ENCODE data around the gene PAX4.
A peak's percentile ranks its signal among the peaks of the same experiment; 100 is the strongest.

Gene PAX4

DNA sequence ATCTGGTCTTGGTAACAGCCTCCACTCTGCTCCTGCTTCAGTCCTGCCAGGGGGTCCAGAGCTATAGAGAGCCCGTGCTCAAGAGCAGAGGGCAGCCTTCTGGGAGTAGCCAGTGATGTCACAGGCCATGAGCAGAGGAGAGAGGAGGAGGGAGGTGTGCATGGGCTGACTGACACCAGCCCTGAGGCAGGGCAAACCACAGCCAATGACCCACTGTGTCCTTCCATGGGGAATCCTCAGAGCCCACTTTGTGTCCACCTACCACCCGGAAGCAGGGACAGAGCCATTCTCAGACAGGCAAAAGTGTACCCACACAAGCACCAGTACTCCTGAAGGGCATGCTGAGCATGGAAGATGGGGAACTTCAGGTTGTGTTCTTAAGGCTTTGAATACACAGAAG, at the start of gene PAX4:
TSS of gene PAX4 (minus strand) at position 101 of the 400 bp plus-strand sequence. CDS start 2,214 bp downstream, outside the sequence.
- DNase-seq (ENCODE audit: low spot score), result no peak

- no peak for DNase-seq (ENCODE audit: low spot score)
These were observed 49.2 kb upstream of the PAX4 start for GRCh38 chr7:127667017-127667670.

DNA sequence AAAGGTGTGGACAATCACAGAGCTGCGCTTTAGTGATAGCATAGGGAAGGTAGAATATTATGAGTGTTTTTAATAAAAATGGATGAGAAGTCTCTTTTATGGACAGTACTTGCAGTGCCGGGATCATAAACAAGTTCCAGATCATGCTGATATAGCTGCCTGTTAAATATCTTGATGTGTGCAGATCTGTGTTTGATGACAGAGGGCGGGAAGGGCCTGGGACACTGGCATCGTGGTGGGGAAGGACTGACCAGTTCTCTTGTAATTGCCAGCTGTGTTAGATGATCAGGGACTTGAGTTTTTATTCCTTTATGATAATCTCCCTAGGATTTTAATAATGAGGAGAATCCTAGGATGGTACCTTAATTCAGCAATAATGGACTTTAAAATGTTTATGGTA, 48.7 kb upstream of the PAX4 start:
- DNase-seq (ENCODE audit: low spot score), result no peak

DNA sequence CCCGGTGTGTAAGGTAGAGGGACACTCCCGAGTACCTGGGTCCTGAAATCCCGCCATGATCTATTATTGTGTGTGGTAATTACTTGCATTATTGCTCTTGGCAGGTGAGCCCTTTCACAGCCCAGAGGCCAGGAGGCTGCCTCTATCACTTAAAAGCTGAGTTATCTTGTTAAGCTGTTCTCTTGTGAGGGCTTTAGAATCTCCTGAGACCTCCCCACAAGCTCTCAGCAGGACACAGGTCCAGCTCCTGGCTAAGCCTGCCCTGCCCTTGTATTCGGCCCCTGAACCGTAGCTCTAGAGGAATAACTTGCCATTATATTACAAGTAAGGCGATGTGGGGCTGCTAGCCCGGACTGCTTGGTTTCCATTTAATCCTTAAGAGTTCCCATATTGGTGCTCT, 48.0 kb upstream of the PAX4 start:
- no peak for DNase-seq (ENCODE audit: low spot score)

DNA sequence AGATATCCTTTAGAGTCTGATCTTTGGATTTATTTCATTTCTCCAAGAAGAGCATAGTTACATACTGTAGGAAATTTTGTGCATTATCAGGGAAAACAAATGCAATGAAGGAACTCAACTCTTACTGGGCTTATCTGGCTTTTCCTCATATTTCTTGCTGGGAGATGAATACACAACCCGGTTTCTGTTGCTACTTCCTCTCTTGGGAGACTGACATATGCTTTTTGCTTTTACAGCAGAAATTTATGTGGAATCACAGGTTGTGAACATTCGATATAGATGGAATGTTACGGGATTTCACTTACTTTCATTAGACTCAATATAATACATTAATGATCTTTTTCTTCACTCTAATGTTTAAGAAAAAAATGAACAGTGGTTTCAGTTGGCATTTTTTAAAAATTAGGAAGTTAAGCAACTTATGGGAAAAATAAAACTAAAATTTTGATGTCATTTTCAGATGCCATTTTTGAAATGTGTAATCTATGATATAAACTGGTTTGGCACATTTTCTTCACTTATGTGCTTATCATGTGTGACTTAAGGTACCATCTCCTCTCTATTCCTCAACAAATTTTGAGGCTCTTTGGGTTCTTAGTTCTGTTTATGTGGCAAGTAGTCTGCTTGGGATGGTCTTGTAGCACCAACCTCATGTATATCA, 41.2 kb upstream of the PAX4 start:
- DNase-seq (ENCODE audit: low spot score), result no peak

DNA sequence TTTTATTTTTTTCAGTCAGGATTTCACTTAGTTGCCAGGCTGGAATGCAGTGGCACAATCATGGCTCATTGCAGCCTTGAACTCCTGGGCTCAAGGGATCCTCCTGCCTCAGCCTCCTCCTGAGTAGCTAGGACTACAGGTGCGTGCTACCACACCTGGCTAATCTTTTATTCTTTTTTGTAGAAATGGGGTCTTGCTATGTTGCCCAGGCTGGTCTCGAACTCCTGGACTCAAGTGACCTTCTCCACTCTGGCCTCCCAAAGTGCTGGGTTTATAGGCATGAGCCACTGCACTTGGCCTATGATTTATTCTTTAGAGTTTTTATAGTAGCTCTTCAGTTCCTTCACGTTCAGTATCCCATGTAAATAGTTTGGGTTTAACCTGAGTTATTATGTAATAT, 39.6 kb upstream of the PAX4 start:
- no peak for DNase-seq (ENCODE audit: low spot score)

DNA sequence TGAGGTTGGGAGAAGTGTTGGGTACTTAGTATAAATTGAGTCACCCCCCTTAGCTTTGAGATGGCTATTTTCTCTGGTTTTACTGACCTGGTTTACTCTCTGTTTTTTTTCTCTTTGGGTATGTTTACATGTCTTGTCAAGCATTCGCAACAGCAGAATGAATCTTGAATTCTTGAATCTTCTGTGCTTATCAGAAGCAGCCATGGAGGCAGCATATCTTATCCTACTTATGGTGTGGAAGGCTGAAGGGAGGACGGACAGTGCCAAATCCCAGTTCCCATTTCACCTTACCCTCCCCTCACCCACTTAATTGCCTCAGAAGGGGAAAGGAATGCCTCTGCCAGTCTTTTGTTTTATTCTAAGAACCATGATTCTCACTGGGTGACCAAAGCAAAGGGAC, 37.8 kb upstream of the PAX4 start:
- DNase-seq (ENCODE audit: low spot score), result no peak

- no peak for DNase-seq (ENCODE audit: low spot score)
These were observed 36.8 kb upstream of the PAX4 start for GRCh38 chr7:127654404-127655394.

DNA sequence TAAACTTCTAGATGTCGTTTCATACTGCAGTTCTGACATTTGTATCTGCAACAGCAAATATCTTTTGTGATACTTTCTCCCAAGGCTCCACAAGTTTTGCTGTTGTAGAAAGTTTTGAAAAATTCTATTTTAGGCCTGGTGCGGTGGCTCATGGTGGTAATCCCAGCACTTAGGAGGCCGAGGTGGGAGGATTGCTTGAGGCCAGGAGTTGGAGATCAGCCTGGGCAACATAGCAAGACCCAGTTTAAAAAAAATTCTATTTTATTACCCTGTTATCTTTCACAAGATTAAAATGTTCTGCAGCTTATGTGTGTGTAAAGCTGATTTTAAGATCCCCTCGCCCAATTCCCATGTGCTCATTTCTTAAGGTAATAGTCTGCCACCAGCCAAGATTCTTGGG, 35.5 kb upstream of the PAX4 start:
- DNase-seq (ENCODE audit: low spot score), result no peak

DNA sequence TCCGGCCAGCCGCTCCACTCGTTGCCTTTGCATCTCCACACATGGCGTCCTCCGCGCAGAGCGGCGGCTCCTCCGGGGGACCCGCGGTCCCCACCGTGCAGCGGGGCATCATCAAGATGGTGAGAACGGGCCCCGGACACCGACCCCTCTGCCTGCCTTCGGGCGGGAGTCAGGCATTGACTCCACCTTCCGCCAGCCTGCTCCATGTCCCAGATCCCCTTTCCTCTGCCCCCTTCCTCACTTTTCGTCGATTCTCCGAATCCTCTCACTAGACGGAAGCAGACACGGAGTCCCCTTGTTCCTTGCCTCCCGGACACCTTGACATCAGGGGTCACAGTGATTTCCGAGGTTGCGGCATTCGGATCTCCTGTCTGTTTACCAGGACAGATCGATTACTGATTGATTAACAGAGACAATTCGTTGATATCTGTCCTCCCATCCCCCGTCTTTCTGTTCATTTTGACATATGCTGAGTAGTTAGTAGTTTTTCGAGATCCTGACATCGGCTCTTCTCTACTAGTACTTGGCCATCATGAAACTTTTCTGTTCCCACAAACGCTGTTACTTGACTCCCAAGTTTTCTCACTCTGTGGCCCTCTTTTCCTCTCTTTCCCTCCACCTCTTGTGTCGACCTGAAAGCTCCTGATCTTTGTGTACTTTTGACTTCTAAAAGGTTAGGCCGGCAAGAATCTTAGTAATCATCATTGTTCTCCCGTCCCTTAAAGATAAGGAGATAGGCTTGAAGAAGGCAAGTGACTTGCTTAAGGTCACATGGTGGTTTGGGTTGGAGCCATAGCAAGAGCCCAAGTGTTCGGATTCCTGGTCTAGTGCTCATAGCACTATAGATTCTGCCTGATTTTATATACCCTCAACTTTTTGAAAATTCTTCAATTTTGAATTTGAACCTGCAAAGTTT, 34.6 kb upstream of the PAX4 start:
- DNase-seq (ENCODE audit: low spot score), result no peak

DNA sequence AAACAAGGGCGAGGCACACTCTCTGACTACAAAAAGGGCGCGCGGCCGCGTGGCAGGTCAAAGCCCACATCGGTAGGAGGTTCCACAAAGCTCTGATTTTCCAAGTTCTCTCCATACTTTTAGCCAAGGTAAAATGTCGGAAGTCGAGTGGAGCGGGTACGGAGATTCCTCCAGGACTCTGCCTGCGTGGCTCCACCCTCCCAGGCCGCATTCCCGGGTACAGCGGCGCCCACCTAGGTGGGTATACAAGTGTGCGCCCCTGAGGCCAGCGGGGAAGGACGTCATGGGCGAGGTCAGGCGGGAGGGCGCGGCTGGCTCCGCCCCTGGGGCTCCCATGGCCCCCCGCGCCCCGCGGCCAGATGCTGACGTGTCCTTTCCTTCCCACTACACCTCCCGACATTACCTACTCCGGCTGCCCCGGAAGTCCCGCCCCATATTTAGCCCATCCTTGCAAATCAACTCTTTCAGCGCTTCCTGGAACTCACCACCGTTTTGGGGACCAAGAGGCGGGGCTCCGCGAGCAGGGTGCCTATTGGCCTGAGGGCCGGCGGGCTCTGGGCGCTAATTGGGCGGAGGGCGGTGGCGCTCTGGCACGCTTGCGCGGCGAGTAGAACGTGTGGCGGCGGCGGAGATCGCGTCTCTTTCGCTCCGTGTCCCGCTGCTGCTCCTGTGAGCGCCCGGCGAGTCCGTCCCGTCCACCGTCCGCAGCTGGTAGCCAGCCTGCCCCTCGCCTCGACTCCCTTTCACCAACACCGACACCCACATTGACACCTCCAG, 33.8 kb upstream of the PAX4 start, which contains the start of gene SND1:
TSS of gene SND1 (plus strand) at position 639 of the 777 bp plus-strand sequence. CDS start 180 bp downstream, outside the sequence.
- peak; percentile 99 for DNase-seq (ENCODE audit: low spot score)

DNA sequence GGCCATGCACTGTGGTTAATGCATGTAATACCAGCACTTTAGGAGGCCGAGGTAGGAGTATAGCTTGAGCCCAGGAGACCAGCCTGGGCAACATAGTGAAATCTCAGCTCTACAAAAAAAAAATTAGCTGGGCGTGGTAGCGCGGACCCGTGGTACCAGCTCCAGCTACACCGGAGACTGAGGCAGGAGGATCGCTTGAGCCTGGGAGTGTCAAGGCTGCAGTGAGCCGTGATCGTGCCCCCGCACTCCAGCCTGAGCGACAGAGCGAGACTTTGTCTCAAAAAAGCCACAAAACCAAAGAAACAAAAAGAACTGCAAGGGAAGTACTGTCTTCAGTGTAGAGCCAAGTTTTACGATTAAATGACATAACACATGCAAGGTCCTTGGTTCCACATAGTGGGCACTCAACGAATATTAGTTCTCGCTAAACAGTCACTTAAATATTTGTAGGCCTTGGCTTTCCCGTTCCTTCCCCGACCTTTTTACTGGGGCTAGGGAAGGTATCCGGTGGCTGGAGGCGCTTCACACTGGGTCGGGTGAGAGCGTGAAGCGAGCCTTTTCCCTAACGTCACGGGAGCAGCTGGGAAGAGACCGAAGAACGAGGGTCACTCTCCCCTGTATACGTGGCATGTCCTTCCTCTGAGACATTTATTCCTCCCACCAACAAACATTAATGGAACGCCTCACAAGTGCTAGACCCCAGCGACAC, 33.1 kb upstream of the PAX4 start:
- DNase-seq (ENCODE audit: low spot score), result no peak

- DNase-seq (ENCODE audit: low spot score), result no peak
These were observed 31.0 kb upstream of the PAX4 start for GRCh38 chr7:127648986-127649385.

- no peak for DNase-seq (ENCODE audit: low spot score)
These were observed 29.7 kb upstream of the PAX4 start for GRCh38 chr7:127647636-127648035.

DNA sequence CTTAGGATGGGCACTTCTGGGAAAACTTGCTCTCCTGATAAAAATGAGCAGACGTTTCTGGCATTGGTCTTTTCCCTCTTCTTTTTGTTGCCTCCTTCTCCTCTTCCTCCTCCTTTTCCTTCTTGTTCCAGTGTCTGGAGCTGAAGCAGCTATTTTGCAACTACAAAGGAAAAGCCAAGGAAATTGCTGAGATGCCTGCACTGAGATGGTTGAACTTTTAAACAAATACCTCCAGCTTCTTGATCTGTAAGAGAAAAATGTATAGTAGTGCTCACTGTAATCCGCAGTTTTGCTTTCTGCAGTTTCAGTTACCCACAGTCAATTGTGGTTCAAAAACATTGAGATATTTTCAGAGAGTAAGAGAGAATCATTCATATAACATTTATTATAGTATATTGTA, 26.5 kb upstream of the PAX4 start:
- no peak for DNase-seq (ENCODE audit: low spot score)

- no peak for DNase-seq (ENCODE audit: low spot score)
These were observed 20.3 kb upstream of the PAX4 start for GRCh38 chr7:127638197-127638596.

DNA sequence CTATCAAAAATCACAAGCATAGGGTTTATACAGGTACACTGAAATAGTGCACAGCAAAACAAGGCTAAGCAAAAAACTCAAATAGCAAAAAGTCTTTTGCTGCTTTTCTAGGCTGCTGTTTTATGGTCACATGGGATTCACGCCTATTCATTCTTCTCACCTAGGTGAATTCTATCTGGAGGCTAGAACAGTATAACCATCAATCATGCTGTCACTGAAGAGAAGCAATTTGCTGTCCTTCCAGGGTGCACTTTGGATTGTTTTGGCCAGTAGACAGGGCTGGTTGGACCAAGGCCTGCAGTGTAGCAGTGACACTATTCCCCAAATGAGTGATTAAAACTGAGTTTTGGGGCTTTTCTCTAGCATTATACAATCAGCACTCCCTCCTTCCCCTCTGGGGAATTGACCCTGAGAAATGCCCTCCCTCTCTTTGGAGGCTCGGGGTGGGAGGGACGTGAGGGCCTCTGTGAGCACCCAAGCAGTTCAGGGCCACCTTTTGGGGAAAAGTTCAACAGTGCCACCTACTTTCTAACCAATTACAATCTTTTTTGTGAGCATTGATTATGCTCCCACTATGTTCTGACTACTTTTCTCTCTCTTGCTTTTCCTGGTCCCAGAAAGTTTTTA, 17.8 kb upstream of the PAX4 start:
- no peak for DNase-seq (ENCODE audit: low spot score)

DNA sequence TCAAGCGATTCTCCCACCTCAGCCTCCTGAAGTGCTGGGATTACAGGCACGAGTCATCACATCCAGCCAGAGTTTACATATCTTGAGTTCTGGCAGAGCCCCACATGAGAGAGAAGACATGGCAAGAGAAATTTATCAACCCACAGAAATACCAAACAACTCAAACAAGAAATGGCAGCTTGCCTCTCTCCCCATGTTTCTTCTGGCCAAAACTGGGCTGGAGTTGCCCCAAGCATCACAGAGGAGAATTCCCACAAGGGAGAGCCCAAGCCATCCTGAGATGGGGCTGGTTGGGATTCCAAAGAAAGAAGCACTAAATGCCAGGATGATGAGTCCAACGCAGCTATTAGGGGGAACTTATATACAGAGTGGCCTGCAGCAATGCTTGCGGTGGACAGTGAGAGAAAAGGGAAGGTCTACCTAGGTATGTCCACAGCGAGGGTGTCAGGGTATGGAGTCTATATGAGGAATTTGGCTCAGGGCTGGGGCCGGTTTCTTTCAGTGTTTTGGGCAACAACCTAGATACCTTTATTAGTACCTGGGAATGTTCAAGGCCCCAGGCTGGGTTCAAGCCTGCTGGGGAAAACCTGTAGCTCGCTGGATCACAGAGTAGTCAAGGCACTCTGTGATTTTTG, 14.5 kb upstream of the PAX4 start:
- no peak for DNase-seq (ENCODE audit: low spot score)

- DNase-seq (ENCODE audit: low spot score), result peak; percentile 10
These were observed 11.4 kb upstream of the PAX4 start for GRCh38 chr7:127629268-127629854.

Measured in Ammon's horn (tissue), 1 donor.